Renal pelvis (tissue), 4 donors: Measurements from ENCODE around the gene ERLIN1. TPM values are rescaled to one million over a fixed set of nuclear protein-coding genes. Genes with fewer than 3 reads are reported as not detected.

Experiments
- DNase-seq: peaks from one replicate; pipeline ENCODE4 v3.0.0-alpha.2; 2013
- polyA plus RNA-seq, 3 donors: library from polyadenylated mRNA; unstranded; fragments of 120-200 nt; gene quantifications; one replicate each; pipeline ENCODE4 v1.2.1, GENCODE V29; 2013; ENCODE audit not compliant: insufficient read length in 3 of 3

The ERLIN1 gene
- polyA plus RNA-seq, 3 donors = 51.0 to 52.8 (median 52.0) TPM

DNA sequence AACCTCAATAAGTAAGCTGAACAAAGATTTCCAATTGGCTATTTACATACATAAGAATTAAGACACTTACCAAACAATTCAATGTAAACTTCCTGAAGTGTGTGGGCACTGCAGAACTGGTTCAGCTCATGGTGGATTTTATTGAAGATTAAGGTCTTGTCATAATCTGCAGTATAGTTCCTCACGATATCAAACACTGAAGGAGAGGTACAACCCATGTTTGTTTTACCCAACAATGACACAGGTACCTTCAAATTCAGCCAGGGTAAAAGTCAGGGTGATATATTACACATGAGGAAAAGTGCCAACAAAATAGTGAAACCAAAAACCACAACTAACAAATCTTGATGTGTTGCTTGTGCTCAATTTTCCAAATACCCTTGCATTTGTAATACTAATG is 10.0 kb downstream of the ERLIN1 start:
- DNase-seq = no peak

DNA sequence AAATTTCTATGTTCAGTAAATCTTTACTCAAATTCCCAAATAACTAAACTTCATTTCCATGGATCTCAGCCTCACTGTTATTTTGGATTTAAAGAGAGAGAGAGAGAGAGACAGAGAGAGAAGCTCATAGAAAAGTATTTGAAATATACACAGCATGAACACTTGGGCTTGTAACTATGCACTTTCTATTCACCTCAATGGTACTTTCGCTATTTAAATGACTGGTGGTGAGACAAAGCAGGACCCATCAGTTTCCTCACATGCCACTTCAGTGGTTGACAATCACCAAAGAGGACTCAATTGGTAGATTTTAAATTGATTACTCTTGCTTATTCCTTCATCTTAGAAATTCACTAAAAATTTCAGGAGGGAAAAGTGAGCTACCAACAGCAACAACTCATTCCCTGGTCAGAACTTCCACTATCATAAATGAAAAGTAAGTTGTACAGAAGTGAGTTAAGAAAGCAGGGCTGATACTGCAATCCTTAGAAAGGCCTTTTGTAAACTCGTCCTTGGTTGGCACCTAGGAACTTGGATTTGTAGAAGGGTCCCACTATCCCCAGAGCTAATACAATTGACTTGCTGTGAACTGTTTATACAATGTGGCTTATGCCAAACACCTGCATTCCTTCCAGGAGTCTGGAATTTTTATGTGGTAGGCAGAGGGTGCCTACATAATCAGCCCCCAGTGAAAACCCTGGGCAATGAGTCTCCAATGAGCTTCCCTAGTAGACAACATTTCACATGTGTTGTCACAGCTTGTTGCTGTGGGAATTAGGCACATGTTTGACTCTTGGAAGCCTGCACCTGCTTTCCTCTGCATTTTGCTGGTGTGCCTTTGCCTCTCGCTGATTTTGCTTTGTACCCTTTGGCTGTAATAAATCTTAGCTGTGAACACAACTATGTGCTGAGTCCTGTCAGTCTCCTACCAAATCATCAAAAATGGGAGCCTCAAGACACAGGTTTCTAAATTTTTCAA is 10.8 kb downstream of the ERLIN1 start:
- no peak for DNase-seq

DNA sequence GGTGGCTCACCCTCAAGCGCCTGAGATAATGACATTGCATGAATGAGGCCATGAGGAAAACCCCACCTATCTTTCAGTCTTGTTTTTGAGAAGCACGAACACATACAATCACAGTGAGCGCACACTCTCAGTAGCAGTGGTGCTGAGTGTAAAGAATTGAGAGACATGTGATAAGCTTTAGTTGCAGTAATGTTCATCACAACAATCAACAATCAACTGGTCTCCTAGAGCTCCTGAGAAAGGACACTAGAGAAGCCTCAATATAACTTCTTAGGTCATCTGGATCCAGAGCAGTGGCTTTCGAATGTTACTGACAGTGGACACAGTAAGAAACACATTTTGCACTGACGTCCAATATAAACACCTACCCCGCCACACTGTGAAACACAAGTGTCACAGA is 12.8 kb downstream of the ERLIN1 start:
- no peak for DNase-seq

GRCh38 chr10:100172349-100172748 is 13.5 kb downstream of the ERLIN1 start:
- no peak for DNase-seq

DNA sequence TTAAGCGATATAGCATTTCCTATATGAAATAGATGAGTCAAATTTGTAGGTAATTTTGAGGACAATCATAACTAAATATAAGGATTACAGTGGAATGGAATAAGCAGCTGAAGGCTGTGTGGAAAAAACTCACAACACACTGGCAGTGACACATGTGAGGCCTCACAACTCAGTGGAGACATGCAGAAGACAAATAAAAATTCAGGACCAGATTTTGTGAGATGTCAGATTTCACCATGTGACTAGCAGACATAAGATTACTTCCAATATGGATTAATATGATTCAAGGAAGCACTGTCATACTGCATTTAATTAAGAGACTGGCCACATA is 17.6 kb downstream of the ERLIN1 start:
- DNase-seq = no peak

- no peak for DNase-seq
These were observed 18.1 kb downstream of the ERLIN1 start for GRCh38 chr10:100167553-100168312.

DNA sequence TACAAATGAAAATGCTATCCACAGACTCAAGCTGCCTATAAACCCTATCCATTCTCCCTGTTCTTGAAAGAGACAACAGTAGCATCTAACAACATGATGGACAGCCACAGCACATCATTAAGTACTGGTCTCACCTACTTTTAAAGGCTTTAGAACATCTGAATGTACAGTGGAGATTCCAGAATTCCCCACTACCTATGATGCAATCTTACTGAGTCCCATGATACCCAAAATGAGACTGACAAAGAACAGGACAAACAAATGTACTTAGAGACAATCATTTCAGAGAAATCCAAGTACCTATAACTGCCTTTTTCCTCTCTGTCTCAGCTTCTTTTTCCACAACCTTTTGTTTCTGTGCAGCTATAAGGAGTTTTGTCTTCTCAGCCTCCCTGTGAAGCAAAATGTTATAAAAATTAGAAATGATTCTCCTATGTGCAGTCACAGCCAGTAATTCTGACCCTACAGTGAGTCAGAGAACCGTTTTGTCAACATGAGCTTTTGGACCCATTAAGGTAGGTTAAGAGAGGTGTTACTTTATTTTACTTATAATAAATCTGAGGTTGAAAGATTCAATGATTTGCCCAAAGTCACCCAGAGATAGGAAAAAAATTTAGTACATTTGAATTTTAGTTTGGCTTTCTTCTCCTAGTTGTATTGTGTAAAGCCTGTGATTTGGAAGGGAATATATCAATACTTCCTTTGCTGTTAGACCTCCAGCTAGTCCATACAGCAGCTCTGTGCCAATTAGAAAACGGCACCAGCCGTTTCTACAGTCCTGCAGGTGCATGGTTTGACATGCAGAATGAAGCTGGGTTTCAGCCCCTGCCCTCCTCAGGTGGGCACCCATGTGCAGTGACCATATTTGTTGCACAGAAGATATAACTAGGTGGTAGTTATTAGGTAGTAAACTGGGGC is 21.9 kb downstream of the ERLIN1 start:
- no peak for DNase-seq

- DNase-seq = no peak
These were observed 23.1 kb downstream of the ERLIN1 start for GRCh38 chr10:100162696-100163095.

DNA sequence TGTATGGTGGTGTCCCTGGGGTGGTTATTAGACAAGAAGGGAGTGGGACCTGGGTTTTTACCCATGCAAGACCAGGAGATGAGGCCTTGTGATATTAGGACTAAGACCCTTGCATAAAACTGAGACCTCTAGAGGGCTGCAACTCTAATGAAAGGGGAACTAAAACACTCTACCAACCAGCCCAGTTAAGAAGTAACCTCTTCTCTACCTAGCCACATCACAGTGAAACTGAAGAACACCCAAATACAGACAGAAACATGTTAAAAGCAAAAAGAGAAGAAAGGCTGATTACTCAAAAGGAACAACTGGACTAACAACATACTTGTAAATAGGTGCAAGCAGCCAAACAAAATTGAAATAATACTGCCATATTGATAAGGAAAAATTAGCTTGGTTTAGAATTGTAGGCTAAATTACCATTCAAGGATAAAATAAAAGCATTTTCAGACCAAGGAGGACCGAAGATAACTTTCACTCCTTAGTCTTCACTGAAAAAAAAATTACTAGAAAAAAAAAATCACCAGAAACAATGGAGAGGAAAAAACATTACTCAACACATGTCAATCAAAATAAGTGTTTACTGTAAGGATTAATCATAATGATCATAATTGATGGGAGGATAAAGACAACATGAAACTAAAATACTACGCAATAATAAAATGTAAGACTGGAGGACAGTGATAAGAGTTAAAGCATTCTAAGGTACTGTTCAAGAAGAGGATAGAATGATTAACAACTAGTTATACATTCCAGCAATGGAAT is 27.6 kb downstream of the ERLIN1 start:
- DNase-seq = no peak

- DNase-seq = no peak
These were observed 28.7 kb downstream of the ERLIN1 start for GRCh38 chr10:100157156-100157555.

DNA sequence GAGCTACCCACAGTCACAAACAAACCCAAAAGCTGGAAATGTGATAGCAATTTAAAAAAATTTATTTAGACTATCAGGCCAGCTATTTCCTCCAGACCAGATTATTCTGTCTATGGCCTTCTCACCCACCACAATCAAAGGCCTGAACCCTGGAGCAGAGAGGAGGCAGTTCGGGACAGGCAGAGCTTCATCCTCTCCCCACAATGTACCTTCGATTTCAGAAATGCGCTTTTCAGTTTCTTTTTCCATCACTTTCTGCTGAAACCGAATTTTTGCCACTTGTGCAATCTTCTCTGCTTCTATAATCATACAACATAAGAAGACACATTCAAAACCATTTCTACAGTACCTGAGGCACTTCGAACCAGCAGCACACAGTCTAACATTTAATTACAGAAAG is 29.9 kb downstream of the ERLIN1 start:
- DNase-seq = no peak

DNA sequence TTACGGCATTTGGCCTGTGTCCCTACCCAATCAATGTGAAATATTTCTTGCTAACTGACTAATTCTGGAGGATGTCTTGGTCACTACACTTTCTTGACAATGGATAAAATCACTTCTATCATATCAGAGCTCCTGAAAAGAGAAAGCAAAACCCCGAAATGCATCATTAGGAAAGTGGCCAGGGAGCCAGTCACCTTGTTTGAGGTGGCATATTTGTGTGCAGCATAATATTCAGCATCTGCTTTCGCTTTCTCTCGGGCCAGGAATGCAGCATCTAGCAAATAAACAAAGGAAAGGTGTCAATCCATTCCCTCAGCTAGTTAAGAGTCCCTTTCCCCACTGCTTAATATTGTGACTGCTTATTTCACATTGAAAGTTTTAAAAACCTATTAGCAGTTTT is 31.2 kb downstream of the ERLIN1 start:
- no peak for DNase-seq

DNA sequence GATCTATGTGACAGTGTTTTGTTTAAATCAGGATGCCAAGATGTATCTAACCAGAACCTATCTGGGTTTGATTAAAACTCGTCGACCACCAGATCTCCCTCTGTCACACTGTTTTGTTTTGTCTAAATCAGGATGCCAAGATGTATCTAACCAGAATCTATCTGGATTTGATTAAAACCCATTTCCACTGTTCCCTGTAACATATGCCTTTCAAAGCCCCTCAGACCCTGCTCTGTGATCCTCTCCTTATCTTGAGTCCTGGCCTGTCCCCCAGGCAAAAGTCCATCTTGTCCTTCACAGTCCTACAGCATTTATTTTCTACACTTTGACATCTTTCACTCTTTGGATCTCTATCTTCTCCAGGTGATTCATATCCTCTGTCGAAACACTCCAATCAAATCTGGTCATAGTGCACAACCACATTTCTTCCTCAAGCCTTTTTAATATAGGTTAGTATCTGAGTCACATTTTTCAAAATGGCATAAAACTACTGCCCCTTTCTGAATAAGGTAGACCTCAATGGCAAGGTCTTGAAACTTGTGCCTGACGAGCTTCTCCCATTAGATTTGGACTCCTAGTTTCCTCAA is 32.5 kb downstream of the ERLIN1 start:
- no peak for DNase-seq

DNA sequence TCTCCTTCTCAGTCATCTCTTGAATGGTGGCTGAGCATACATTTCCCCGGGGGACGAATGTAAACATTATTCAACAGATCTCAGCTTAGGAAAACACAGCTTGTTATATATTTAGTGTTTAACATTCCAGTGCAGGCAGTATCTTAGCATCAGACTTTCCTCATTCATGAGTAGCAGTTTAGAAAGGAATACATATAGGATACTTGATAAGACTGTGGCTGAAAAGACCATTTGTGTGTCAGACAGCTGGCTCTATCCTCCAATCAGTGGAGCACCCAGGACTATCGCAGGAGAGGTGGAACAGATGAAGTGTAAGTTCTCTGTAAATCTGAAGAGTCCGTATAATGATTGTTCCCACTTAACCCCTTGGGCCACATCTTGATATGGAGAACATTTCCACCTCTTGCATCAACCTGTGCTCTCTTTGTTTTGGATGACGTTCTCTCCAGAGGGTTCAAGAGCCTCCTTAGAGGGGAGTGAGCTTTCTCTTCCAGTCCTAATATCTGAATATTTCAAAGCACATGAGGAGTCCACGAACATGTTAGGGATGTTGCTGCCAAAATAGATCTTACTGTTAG is 34.0 kb downstream of the ERLIN1 start:
- no peak for DNase-seq

- DNase-seq = no peak
These were observed 37.2 kb downstream of the ERLIN1 start for GRCh38 chr10:100148353-100149211.

DNA sequence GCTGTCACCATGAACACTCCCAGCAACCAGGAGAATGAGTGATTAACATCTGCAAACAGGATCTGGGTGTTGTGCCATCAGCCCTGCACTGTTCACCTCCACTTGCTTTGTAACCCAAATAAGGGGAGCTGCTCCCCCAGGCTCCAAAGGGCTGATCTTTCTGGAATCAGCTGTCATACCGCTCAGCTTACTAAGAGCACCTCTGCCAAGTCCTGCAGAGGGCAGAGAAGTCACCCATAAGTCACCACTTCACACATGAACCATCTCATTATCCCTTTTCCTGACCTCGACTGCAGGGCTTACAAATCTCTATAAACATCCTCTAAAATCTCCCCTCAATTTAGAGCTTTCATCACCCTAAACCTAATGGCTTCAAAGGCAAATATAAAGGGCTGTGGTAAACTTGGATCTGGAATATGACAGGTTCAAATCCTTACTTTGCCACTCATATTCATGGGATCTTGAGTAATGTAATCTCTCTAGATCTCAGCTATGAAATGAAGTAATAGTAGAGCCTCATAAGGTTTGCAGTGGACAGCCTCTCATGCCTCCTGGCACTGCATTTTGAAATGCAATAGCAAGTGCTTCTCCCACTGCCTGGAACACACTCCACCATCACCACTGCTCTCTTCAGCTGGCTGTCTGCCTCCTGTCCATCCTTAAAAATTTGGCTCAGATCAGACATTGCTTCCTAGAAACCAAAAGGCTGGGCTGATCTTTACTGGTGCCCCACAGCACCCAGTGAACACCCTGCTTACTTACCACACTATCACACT is 38.8 kb downstream of the ERLIN1 start:
- DNase-seq = no peak

DNA sequence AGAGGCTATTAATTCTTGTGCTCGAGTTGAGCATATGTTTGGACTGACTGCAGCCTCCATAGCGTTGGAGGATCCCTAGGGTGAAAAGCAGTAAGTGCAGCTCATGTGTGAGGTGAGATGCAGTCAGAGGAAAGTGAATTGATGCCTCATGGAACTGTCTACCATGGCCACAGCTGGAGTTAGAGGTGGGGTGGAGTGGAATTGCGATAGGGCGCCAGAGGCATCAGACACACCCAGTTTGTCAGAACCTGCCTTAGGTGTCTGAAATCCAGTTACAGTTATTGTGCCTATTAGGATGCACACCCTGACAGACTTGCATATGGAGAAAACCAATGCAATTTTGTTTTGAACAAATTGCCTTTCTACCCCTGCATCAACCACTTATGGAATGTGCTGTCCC is 39.4 kb downstream of the ERLIN1 start:
- DNase-seq = no peak

DNA sequence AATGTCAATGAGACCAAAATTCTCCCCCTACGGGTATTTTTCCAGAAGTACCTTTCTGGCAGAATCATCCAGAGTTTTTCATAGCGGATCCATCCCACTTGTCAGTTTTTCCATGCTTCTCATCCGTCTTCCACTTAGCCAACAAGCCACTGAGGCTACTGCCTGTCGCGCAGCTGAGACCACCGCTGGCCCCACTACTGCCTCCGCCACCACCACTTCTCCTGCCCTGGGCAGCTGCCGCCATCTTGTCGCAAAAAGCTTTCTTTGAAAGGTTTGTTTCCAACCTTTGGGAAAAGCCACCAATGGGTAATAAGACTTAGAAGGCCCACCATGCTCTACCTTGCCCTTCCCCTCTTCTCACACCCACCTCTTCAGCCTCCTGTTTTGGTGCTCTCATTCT is 42.1 kb downstream of the ERLIN1 start:
- DNase-seq = no peak
